IPS DF 4.7 (cell line): ENCODE data around the gene TM9SF3.

Experiments
- DNase-seq: peaks from one replicate; pipeline ENCODE4 v3.0.0-alpha.2; 2013; ENCODE audit warnings: low spot score; ENCODE audit errors: extremely low read depth

TM9SF3 gene

GRCh38 chr10:96586419-96587263 lies at the start of gene TM9SF3:
Gene TM9SF3, minus strand, starts transcription at chr10:96587012. Its CDS starts 177 bp downstream, at chr10:96586835.
- DNase-seq = peak; percentile 9

DNA sequence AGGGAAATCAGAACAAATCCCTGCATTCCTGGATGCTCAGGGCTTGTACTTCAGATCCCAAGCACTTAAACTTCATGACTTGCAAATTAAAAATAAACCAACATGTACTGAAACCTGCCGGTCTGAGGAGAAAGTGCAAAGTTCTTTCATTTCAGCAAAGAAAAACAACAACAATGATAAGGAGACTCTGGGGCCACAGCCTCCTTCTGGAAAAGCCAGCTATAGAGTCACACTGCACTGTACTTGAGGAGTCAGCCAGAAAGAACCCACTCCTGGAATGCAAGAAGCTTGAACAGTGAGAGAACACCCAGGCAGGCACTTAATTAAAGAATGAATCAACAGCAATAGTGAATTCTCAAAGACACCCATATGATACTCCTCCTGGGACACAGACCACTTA lies 49.7 kb upstream of the TM9SF3 start:
- DNase-seq = no peak

GRCh38 chr10:96632974-96633710 lies 46.3 kb upstream of the TM9SF3 start:
- DNase-seq = no peak

DNA sequence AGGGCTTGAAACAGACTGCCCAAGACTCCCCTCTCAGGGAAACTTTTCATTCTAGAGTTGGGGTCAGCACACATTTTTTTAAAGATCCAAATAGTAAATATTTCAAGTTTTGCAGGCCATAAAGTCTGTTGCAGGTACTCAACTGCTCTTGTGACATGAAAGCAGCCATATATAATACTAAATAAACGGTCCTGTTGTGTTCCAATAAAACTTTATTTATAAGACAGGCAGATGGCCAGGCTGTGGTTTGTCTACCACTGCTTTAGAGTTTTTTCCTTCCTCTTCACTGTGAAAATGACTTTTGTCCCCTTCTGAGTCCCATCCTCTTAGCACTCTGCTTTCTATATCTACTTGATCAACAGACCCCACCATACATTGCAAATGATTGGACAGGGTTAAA lies 40.5 kb upstream of the TM9SF3 start:
- DNase-seq = no peak

- DNase-seq = no peak
These were observed 40.0 kb upstream of the TM9SF3 start for GRCh38 chr10:96626795-96627194.

DNA sequence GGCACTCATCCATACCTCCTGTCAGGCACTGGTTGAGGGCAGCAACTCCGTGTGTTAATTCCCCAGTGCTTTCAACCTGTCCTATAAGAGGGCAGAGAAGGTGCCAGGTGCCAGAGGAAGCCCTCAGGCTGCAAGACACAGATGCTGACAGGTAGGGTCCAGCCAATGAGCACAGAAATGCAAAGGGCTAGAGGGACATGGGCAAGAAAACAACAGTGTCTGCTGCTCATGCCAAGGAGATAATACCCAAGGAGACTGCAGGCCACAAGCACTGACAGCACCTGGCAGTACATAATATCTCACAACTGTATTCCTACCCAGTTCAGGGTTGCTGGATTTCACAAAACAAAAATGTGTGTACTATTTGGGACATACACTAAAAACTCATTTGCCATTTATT lies 38.4 kb upstream of the TM9SF3 start:
- DNase-seq = no peak

DNA sequence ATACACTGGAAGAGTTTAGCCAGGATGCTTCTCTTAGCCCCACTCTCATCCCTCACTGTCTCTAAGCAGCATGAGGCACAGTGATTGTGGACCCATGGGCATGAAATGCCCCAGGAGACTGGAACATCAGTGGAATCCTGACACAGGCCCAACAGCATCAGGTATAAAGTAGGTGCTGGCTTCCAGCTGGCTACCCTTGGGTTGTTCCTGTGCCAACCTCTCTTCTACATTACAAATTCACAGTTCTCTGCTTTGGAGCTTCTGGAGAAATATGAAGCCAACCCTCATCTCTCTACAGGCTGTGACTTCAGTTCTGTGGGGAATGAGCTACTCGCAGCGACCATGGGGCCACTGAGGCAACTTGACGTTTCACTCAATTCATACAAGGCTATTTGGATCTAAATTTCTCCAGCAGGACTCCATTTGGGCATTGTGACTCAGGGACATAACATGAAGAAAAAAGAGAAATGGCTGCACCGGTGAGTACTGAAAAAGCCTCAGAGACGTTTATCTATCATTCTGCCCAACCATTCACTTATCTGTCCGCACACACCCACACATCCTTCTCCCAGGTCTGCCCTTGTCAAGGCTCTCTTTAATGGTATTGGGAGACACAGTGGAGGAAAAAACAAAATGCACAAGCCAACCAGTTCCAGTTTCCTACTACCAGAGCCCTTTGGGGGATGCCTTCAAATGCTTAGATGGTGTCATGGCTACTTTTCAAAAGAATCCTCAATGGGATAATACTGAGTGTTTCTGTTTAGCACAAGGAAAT lies 35.4 kb upstream of the TM9SF3 start:
- no peak for DNase-seq

GRCh38 chr10:96619796-96620773 lies 33.3 kb upstream of the TM9SF3 start:
- no peak for DNase-seq

DNA sequence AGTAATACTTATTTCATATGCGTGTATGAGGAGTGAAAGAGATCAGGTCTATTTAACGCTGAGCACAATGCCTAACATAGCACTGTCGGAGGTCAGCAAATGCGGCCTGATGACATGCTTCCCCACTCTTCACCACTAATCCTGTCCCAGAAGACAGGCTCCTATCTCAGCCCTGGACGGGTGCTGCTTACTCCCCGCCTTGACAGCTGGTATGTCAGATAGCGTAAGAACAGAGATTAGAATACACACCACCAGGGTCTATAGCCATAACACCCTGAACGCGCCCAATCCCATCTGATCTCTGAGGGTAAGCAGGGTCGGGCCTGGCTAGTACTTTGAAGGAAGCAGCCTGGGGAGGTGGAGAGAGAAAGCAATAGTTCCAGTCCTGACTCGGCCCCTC lies 32.3 kb upstream of the TM9SF3 start:
- DNase-seq = no peak

GRCh38 chr10:96618653-96619052 lies 31.8 kb upstream of the TM9SF3 start:
- DNase-seq = no peak

GRCh38 chr10:96616961-96617360 lies 30.1 kb upstream of the TM9SF3 start:
- no peak for DNase-seq

DNA sequence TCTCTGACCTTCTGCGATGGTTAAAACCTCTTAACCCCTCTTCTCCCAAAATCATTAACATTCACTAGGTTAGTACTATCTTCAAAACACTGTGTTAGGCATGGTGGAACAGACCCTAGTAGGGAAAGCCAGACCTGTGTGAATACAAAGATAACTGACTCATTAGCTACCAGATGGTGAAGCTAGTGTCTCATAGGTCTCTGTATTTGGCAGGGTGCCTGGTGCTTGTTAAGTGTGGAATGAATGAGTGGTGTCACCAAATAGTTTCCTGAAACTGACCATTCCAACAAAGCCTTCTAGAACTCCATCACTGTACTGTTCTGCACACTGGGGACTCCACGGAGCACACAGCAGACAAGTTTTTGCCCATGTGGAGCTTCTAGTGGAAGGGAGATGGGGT lies 27.7 kb upstream of the TM9SF3 start:
- DNase-seq = no peak

- no peak for DNase-seq
These were observed 26.8 kb upstream of the TM9SF3 start for GRCh38 chr10:96613576-96613975.

- no peak for DNase-seq
These were observed 25.4 kb upstream of the TM9SF3 start for GRCh38 chr10:96612055-96612830.

- DNase-seq = no peak
These were observed 24.0 kb upstream of the TM9SF3 start for GRCh38 chr10:96610817-96611216.

DNA sequence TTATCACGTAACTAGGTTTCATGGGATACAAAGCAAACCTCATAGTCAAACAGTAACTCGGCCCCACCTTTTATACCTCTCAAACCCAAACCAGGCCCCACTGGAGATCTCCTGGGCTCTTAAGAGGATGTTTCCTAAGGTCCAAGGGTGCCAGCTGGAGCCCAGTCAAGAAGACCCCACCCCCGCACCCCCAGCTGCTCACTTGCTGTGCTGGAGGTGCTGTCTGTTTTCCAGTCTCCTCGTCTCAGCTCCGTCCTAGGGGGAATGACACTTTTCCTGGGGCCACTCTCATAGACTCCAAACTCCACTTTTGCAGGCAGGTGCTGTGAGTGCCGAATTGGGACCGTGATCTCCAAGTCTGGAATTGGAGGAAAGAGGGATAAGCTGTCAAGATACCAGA lies 22.7 kb upstream of the TM9SF3 start:
- no peak for DNase-seq

- DNase-seq = no peak
These were observed 22.0 kb upstream of the TM9SF3 start for GRCh38 chr10:96608805-96609204.

GRCh38 chr10:96608262-96608661 lies 21.4 kb upstream of the TM9SF3 start:
- DNase-seq = no peak

DNA sequence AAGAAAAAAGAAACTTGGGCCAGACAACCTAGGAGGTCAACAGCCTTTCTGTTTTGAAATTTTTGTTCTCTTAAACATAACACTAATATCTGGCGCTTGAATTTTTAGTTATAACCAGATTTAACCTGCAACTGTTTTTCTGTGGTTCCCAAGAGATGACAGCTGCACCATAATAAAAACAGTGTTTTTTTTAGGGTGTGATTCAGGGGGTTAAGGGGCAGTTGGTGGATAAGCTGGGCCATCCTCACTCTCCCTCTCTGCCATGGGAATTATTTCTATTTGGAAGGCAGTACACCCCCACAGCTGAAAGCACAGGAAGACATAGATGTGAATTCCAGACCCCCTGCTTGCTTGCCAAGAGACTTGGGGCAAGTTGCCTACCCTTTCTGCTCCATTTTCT lies 20.1 kb upstream of the TM9SF3 start:
- DNase-seq = no peak

DNA sequence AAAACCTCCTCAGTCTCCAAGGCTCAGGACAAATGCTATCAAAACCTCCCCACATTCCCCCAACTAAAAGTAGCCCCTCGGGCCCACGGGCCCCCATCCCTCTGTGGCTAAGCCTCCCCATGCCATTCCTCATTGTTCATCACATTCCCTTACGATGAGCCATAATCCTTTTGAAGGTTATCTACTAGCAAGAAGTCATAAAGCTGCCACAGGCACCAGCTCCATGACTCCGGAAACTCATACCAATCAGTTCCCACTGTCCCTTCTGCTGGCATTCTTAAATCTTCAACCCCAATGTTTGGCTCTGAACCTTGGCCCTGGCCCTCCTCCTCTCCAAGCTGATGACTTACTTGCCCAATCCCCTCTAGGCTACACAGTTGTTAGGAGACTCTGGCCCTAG lies 19.4 kb upstream of the TM9SF3 start:
- no peak for DNase-seq
